Retinal pigment epithelial cell (primary cell): ENCODE measurements around the gene LCNL1.

Experiments used
- DNase-seq: peaks from one replicate; pipeline ENCODE4 v3.0.0-alpha.2; 2010; ENCODE audit warnings: low read depth
- H3K4me3 ChIP-seq: 2 replicates; pipeline ENCODE4 v1.5.1; 2011; ENCODE audit warnings: mild to moderate bottlenecking, low read length, control low read depth, moderate library complexity
- TF ChIP-seq, protein P1 (sequence below): conservative IDR thresholded peaks from 2 replicates; pipeline ENCODE4 v1.5.1; 2011; ENCODE audit warnings: low read depth, low read length, control low read depth, inconsistent platforms

Gene LCNL1

DNA sequence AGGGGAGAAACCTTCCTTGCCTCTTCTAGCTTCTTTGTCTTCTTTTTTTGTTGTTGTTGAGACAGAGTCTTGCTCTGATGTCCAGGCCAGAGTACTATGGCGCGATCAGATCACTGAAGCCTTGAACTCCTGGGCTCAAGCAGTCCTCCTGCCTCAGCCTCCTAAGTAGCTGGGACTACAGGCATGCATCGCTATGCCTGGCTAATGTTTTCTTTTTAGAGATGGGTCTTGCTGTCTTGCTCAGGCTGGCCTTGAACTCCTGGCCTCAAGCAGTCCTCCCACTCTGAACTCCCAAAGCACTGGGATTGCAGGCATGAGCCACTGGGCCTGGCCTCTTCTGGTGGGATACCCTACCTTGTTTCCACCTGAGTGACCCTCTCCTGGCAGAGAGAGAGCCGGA, 6.1 kb downstream of the LCNL1 start:
- no peak overlapping the region for H3K4me3 ChIP-seq
- TF ChIP-seq, protein P1, sequence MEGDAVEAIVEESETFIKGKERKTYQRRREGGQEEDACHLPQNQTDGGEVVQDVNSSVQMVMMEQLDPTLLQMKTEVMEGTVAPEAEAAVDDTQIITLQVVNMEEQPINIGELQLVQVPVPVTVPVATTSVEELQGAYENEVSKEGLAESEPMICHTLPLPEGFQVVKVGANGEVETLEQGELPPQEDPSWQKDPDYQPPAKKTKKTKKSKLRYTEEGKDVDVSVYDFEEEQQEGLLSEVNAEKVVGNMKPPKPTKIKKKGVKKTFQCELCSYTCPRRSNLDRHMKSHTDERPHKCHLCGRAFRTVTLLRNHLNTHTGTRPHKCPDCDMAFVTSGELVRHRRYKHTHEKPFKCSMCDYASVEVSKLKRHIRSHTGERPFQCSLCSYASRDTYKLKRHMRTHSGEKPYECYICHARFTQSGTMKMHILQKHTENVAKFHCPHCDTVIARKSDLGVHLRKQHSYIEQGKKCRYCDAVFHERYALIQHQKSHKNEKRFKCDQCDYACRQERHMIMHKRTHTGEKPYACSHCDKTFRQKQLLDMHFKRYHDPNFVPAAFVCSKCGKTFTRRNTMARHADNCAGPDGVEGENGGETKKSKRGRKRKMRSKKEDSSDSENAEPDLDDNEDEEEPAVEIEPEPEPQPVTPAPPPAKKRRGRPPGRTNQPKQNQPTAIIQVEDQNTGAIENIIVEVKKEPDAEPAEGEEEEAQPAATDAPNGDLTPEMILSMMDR: no peak
- no peak for DNase-seq

- TF ChIP-seq, protein P1: no peak
- DNase-seq: no peak
- no peak overlapping the region for H3K4me3 ChIP-seq
Measured at GRCh38 chr9:136990242-136990911, 7.6 kb downstream of the LCNL1 start.

DNA sequence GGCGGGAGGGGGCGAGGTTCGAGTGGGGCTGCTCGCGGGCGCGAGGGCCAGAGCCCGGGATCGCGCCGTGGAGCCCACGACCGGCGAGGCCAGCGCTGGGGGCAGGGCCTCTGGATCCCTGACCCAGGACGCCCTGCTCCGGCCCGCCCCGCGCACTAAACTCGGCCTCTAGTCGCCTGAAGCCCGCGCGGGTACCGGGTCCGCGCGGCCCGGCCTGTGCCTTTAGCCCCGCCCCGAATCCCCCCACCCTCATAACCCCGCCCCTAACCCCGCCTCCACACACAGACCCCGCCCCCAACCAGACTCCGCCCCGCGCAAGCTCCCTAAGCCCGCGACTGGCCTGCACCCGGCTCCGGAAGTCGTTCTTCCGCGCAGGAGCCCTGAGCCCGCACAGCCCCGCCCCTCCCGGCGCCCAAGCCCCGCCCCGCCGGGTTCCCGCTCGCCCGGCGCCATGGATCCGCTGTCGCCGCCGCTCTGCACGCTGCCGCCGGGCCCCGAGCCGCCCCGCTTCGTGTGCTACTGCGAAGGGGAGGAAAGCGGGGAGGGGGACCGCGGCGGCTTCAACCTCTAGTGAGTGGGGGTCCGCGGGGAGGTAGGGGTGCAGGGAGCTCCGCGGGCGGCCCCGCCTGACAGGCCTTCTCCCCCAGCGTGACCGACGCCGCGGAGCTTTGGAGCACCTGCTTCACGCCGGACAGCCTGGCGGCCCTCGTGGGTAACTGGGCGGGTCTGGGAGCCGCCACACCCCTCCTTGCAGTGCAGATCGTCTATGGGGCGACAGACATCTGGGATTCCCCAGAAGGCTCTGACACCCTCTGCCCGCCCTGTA, 9.4 kb downstream of the LCNL1 start, which contains the start of gene PAXX:
Gene PAXX (plus strand): TSS at position 430 of the 826 bp plus-strand sequence. CDS start 22 bp downstream, at position 452.
- DNase-seq: peak; percentile 59
- peak within 1 kb of the TSS; percentile 60 for H3K4me3 ChIP-seq
- TF ChIP-seq, protein P1: no peak

GRCh38 chr9:136992819-136993369, 10.1 kb downstream of the LCNL1 start:
- TF ChIP-seq, protein P1: no peak
- H3K4me3 ChIP-seq: peak overlapping the region; percentile 60
- DNase-seq: no peak

- no peak for DNase-seq
- no peak overlapping the region for H3K4me3 ChIP-seq
- TF ChIP-seq, protein P1: no peak
Measured at GRCh38 chr9:136994180-136994887, 11.5 kb downstream of the LCNL1 start.

DNA sequence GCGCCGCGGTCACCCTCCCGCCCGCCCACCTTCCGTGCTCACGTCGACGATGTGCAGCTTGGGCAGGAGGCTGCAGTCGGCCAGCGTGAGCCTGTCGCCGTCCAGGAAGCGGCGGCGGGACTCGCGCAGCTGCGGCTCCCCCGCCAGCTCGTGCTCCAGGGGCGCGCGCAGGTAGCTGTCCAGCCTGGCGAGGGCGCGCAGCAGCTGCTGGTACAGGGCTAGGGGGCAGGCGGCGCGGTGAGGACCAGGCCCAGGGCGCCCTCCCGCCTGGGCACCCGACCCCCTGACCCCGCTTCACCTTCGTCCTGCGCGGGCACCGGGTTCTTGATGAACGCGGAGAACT, 12.1 kb downstream of the LCNL1 start:
- no peak overlapping the region for H3K4me3 ChIP-seq
- TF ChIP-seq, protein P1: no peak
- DNase-seq: no peak
